Urinary bladder (tissue), 4 donors: Measurements from ENCODE around the gene SARM1. TPM values are rescaled to one million over a fixed set of nuclear protein-coding genes. Genes with fewer than 3 reads are reported as not detected.

ENCODE experiments used
- DNase-seq: peaks from one replicate; pipeline ENCODE4 v3.0.0-alpha.2; 2015; ENCODE audit errors: extremely low spot score
- H3K27ac ChIP-seq: one replicate; pipeline ENCODE4 v1.5.1; 2013; ENCODE audit warnings: low read depth, mild to moderate bottlenecking, moderate library complexity
- H3K36me3 ChIP-seq: one replicate; pipeline ENCODE4 v1.6.1; 2013; ENCODE audit warnings: mild to moderate bottlenecking, moderate library complexity; ENCODE audit not compliant: insufficient read depth
- H3K4me1 ChIP-seq: one replicate; pipeline ENCODE4 v1.6.1; 2013; ENCODE audit warnings: mild to moderate bottlenecking, moderate library complexity; ENCODE audit not compliant: insufficient read depth
- H3K4me3 ChIP-seq: one replicate; pipeline ENCODE4 v1.5.1; 2013; ENCODE audit warnings: low read depth, low read length
- WGBS: extraction: QIAGEN DNeasy Blood & Tissue Kit; methylation state at CpG from one replicate; pipeline ENCODE4 v1.1.7; 2013; 5-methylcytosine and 5-hydroxymethylcytosine counted together
- polyA plus RNA-seq: library from polyadenylated mRNA; stranded (reverse); fragments of 200-250 nt; gene quantifications from one replicate; pipeline ENCODE4 v1.2.3, GENCODE V29; 2013
- total RNA-seq: library from RNA; depleted of rRNA; stranded (reverse); fragments of >200 nt; gene quantifications from one replicate; pipeline ENCODE4 v1.2.3, GENCODE V29; 2014
- donor health status: healthy with polysubstance abuse.
- donor health status: healthy.

The SARM1 gene
- total and polyA plus RNA-seq, 2 donors, result 10.2 to 16.6 TPM

- Histone ChIP-seq H3K27ac (no peak overlapping the region), H3K4me3 (no peak overlapping the region), H3K4me1 (no peaks in the 10 kb centered on the region), H3K36me3 (no peaks in the 10 kb centered on the region)
- no peak for DNase-seq
- 87% methylated on average over 8 of the region's 8 CpGs for WGBS
Measured at GRCh38 chr17:28385406-28385805, 13.9 kb downstream of the SARM1 start.

- no peak for DNase-seq
- Histone ChIP-seq H3K27ac (no peak overlapping the region), H3K36me3 (no peaks in the 10 kb centered on the region), H3K4me3 (no peak overlapping the region), H3K4me1 (no peaks in the 10 kb centered on the region)
Measured at GRCh38 chr17:28386391-28386790, 14.9 kb downstream of the SARM1 start.

GRCh38 chr17:28388106-28388505 lies 16.6 kb downstream of the SARM1 start:
- no peak overlapping the region for H3K27ac ChIP-seq
- no peaks in the 10 kb centered on the region for H3K36me3 ChIP-seq
- DNase-seq, result no peak
- 96% methylated on average over 11 of the region's 11 CpGs for WGBS
- no peaks in the 10 kb centered on the region for H3K4me1 ChIP-seq
- no peak overlapping the region for H3K4me3 ChIP-seq

GRCh38 chr17:28390141-28390540 lies 18.6 kb downstream of the SARM1 start:
- no peaks in the 10 kb centered on the region for H3K36me3 ChIP-seq
- no peaks in the 10 kb centered on the region for H3K4me1 ChIP-seq
- no peak for DNase-seq
- H3K4me3 ChIP-seq, result no peak overlapping the region
- WGBS, result 79% methylated on average over 1 of the region's 1 CpG
- no peak overlapping the region for H3K27ac ChIP-seq

GRCh38 chr17:28390563-28390962 lies 19.1 kb downstream of the SARM1 start:
- 78% methylated on average over 2 of the region's 2 CpGs for WGBS
- no peak for DNase-seq
- no peak overlapping the region for H3K4me3 ChIP-seq
- no peaks in the 10 kb centered on the region for H3K4me1 ChIP-seq
- no peak overlapping the region for H3K27ac ChIP-seq
- no peaks in the 10 kb centered on the region for H3K36me3 ChIP-seq

- no peak for DNase-seq
- no peaks in the 10 kb centered on the region for H3K36me3 ChIP-seq
- WGBS, result 94% methylated on average over 1 of the region's 1 CpG
- no peaks in the 10 kb centered on the region for H3K4me1 ChIP-seq
- H3K4me3 ChIP-seq, result no peak overlapping the region
- H3K27ac ChIP-seq, result no peak overlapping the region
Measured at GRCh38 chr17:28390984-28391383, 19.5 kb downstream of the SARM1 start.

- H3K4me3 ChIP-seq, result no peak overlapping the region
- H3K4me1 ChIP-seq, result no peaks in the 10 kb centered on the region
- WGBS, result 92% methylated on average over 2 of the region's 2 CpGs
- no peak for DNase-seq
- H3K36me3 ChIP-seq, result no peaks in the 10 kb centered on the region
- H3K27ac ChIP-seq, result no peak overlapping the region
Measured at GRCh38 chr17:28391401-28391800, 19.9 kb downstream of the SARM1 start.

- 63% methylated on average over 10 of the region's 10 CpGs for WGBS
- Histone ChIP-seq H3K4me1 (no peaks in the 10 kb centered on the region), H3K27ac (no peak overlapping the region), H3K4me3 (no peak overlapping the region), H3K36me3 (no peaks in the 10 kb centered on the region)
- DNase-seq, result no peak
Measured at GRCh38 chr17:28392491-28392890, 21.0 kb downstream of the SARM1 start.

GRCh38 chr17:28394337-28395116 lies 23.0 kb downstream of the SARM1 start:
- Histone ChIP-seq H3K27ac (no peak overlapping the region), H3K4me1 (no peaks in the 10 kb centered on the region), H3K36me3 (no peaks in the 10 kb centered on the region), H3K4me3 (no peak overlapping the region)
- 90% methylated on average over 7 of the region's 7 CpGs for WGBS
- DNase-seq, result no peak

- WGBS, result 84% methylated on average over 2 of the region's 2 CpGs
- no peaks in the 10 kb centered on the region for H3K36me3 ChIP-seq
- H3K27ac ChIP-seq, result no peak overlapping the region
- H3K4me1 ChIP-seq, result no peaks in the 10 kb centered on the region
- DNase-seq, result no peak
- H3K4me3 ChIP-seq, result no peak overlapping the region
Measured at GRCh38 chr17:28395426-28395825, 23.9 kb downstream of the SARM1 start.

GRCh38 chr17:28395968-28396367 lies 24.5 kb downstream of the SARM1 start:
- H3K36me3 ChIP-seq, result no peaks in the 10 kb centered on the region
- no peak for DNase-seq
- H3K27ac ChIP-seq, result no peak overlapping the region
- no peaks in the 10 kb centered on the region for H3K4me1 ChIP-seq
- no peak overlapping the region for H3K4me3 ChIP-seq
- WGBS, result 87% methylated on average over 6 of the region's 6 CpGs

- 58% methylated on average over 6 of the region's 6 CpGs for WGBS
- H3K36me3 ChIP-seq, result no peaks in the 10 kb centered on the region
- DNase-seq, result no peak
Measured at GRCh38 chr17:28396635-28397239, 25.2 kb downstream of the SARM1 start.

GRCh38 chr17:28397275-28397674 lies 25.8 kb downstream of the SARM1 start:
- no peak overlapping the region for H3K27ac ChIP-seq
- H3K4me3 ChIP-seq, result no peak overlapping the region
- no peaks in the 10 kb centered on the region for H3K4me1 ChIP-seq
- no peaks in the 10 kb centered on the region for H3K36me3 ChIP-seq
- DNase-seq, result no peak
- 95% methylated on average over 3 of the region's 3 CpGs for WGBS

More at GRCh38 chr17:28396635-28397239, 25.2 kb downstream of the SARM1 start:
- Histone ChIP-seq H3K4me3 (no peak overlapping the region), H3K4me1 (no peaks in the 10 kb centered on the region), H3K27ac (no peak overlapping the region)

GRCh38 chr17:28397687-28398279 lies 26.3 kb downstream of the SARM1 start:
- H3K27ac ChIP-seq, result no peak overlapping the region
- no peaks in the 10 kb centered on the region for H3K4me1 ChIP-seq
- no peak for DNase-seq
- no peaks in the 10 kb centered on the region for H3K36me3 ChIP-seq
- H3K4me3 ChIP-seq, result no peak overlapping the region
- 79% methylated on average over 7 of the region's 7 CpGs for WGBS
